Parathyroid adenoma (tissue), 2 donors: ENCODE data around the gene MRC1.

ENCODE experiments used
- H2AFZ ChIP-seq: fragments of 300-600 bp; sonication (generic); one replicate; pipeline ENCODE4 v1.7.0; 2017; ENCODE audit warnings: antibody characterized with exemption, mild to moderate bottlenecking
- H3K27ac ChIP-seq: fragments of 300-600 bp; sonication (generic); one replicate; pipeline ENCODE4 v1.7.0; 2017
- H3K27me3 ChIP-seq: fragments of 300-600 bp; sonication (generic); one replicate; pipeline ENCODE4 v1.7.0; 2017; ENCODE audit warnings: low read length; ENCODE audit not compliant: control insufficient read depth, insufficient read depth
- H3K36me3 ChIP-seq: fragments of 300-600 bp; sonication (generic); one replicate; pipeline ENCODE4 v1.7.0; 2017; ENCODE audit warnings: low read length; ENCODE audit not compliant: control insufficient read depth, insufficient read depth
- H3K4me1 ChIP-seq: fragments of 300-600 bp; sonication (generic); one replicate; pipeline ENCODE4 v1.7.0; 2017; ENCODE audit warnings: control low read depth
- H3K4me2 ChIP-seq: fragments of 300-600 bp; sonication (generic); one replicate; pipeline ENCODE4 v1.7.0; 2017; ENCODE audit warnings: low read length
- H3K4me3 ChIP-seq: fragments of 300-600 bp; sonication (generic); one replicate; pipeline ENCODE4 v1.7.0; 2017; ENCODE audit warnings: low read depth, low read length
- H3K79me2 ChIP-seq: fragments of 300-600 bp; sonication (generic); one replicate; pipeline ENCODE4 v1.7.0; 2017; ENCODE audit warnings: control low read depth
- H3K9ac ChIP-seq: fragments of 300-600 bp; sonication (generic); one replicate; pipeline ENCODE4 v1.7.0; 2017; ENCODE audit warnings: mild to moderate bottlenecking
- H3K9me3 ChIP-seq: fragments of 300-600 bp; sonication (generic); one replicate; pipeline ENCODE4 v1.7.0; 2017; ENCODE audit warnings: low read length; ENCODE audit not compliant: control insufficient read depth
- TF ChIP-seq, protein P1 (sequence below): fragments of 300-600 bp; sonication (generic); IDR thresholded peaks from one replicate; pipeline ENCODE4 v1.7.0; 2017; ENCODE audit warnings: antibody characterized with exemption, mild to moderate bottlenecking
- donor health status: primary hyperparathyroidism.

The MRC1 gene

DNA sequence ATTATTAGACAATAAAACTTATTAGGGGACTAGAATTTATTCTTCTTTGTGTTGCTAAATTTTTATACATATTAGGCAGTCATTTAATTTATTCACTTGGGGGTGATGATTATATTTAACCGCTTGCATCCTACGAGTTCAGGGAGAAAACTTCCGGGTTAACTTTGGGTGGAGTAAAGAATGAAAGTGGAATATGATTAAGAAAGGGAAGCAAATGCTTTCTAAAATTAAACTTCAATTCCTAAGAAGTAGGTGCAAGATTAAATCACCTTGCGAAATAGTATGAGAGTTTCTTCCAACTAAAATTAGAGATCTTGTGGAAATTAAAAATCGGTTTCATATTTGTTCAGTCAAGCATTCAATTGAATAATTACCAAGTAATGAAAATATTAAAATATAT is 33.5 kb downstream of the MRC1 start:
- Histone ChIP-seq H3K36me3 (no peaks in the 10 kb centered on the region), H3K4me2 (no peak overlapping the region), H3K79me2 (no peaks in the 10 kb centered on the region), H3K9ac (no peak overlapping the region), H3K27ac (no peak overlapping the region), H2AFZ (no peak overlapping the region), H3K4me3 (no peak overlapping the region), H3K9me3 (no peaks in the 10 kb centered on the region), H3K27me3 (no peaks in the 10 kb centered on the region), H3K4me1 (no peaks in the 10 kb centered on the region)
- TF ChIP-seq, protein P1, sequence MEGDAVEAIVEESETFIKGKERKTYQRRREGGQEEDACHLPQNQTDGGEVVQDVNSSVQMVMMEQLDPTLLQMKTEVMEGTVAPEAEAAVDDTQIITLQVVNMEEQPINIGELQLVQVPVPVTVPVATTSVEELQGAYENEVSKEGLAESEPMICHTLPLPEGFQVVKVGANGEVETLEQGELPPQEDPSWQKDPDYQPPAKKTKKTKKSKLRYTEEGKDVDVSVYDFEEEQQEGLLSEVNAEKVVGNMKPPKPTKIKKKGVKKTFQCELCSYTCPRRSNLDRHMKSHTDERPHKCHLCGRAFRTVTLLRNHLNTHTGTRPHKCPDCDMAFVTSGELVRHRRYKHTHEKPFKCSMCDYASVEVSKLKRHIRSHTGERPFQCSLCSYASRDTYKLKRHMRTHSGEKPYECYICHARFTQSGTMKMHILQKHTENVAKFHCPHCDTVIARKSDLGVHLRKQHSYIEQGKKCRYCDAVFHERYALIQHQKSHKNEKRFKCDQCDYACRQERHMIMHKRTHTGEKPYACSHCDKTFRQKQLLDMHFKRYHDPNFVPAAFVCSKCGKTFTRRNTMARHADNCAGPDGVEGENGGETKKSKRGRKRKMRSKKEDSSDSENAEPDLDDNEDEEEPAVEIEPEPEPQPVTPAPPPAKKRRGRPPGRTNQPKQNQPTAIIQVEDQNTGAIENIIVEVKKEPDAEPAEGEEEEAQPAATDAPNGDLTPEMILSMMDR = no peak

DNA sequence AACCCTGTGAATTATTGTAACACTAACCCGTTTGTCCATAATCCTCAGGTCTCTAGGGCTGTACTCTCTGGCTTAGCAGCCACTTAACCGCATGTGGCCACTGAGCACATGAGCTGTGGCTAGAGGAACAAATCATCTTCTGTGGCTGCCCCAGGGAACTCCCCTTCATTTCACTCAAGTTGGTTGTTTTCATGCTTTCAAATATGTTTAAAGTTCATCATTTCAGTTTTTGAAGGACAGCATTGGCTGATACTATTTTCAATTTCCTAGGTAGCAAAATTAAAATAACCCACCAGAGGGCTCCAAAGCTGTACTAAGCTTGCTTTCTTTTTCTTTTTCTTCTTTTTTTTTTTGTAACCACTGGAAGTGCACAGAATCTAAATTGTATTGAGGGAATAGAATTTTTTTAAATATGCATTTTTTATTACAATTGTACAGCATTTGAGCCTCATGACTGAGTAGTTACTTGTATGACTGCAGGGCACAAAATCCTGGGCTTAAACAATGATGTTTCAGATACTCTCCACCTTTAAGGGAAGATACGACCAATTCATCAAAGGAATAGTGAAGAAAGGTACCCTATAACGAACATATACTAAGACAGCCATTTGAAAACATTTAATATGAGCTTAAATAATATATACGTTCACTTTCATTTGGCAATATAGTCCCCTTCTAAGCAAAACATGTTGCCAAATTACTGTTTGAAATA is 38.6 kb downstream of the MRC1 start:
- Histone ChIP-seq H3K79me2 (no peaks in the 10 kb centered on the region), H3K4me1 (no peaks in the 10 kb centered on the region), H3K27me3 (no peaks in the 10 kb centered on the region), H3K4me2 (no peak overlapping the region), H2AFZ (no peak overlapping the region), H3K27ac (no peak overlapping the region), H3K4me3 (no peak overlapping the region), H3K9ac (no peak overlapping the region), H3K9me3 (no peaks in the 10 kb centered on the region), H3K36me3 (no peaks in the 10 kb centered on the region)
- TF ChIP-seq, protein P1 = no peak

DNA sequence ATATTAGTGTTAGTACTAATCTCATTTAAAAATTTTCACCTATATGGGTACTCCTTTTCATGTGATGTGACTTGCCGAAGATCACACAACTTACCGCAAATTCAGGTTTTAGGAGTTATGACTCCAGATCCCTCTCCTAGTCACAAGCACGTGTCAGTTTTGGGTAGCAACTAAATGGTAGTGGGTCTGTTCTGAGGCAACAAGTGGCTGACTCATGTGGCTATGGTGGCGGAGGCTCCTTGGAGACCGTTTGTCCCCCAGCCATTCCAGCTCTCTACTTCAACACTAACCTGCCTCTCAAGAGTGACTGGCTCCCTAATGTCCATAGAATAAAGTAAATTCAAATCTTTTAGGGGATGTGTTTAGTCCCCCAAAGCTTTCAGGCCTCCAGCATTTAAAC is 39.5 kb downstream of the MRC1 start:
- Histone ChIP-seq H3K36me3 (no peaks in the 10 kb centered on the region), H3K9me3 (no peaks in the 10 kb centered on the region), H2AFZ (no peak overlapping the region), H3K27ac (no peak overlapping the region), H3K4me2 (no peak overlapping the region), H3K9ac (no peak overlapping the region), H3K4me3 (no peak overlapping the region), H3K79me2 (no peaks in the 10 kb centered on the region), H3K27me3 (no peaks in the 10 kb centered on the region), H3K4me1 (no peaks in the 10 kb centered on the region)
- TF ChIP-seq, protein P1 = no peak

DNA sequence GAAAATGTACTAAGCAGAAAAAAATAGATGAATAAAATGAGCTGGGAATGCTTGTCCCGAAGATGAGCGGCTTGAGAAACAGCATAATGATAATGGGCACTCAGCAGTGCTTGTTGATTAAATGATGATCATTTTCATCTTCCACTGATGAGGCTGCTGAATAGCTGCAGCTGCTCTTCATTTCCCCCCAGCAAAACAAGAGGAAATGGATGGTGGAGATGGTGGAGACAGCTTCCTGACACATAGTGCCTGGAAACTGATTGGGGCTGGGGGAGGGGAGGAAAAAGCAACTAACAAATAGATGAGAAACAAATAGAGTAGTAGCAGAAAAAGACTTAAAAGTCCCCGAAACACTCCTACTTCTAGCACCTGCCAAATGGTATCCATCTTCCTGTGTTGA is 41.4 kb downstream of the MRC1 start:
- Histone ChIP-seq H3K27me3 (no peaks in the 10 kb centered on the region), H3K27ac (no peak overlapping the region), H3K9ac (no peak overlapping the region), H3K9me3 (no peaks in the 10 kb centered on the region), H3K79me2 (no peaks in the 10 kb centered on the region), H3K4me1 (no peaks in the 10 kb centered on the region), H2AFZ (no peak overlapping the region), H3K4me3 (no peak overlapping the region), H3K4me2 (no peak overlapping the region), H3K36me3 (no peaks in the 10 kb centered on the region)
- TF ChIP-seq, protein P1 = no peak

DNA sequence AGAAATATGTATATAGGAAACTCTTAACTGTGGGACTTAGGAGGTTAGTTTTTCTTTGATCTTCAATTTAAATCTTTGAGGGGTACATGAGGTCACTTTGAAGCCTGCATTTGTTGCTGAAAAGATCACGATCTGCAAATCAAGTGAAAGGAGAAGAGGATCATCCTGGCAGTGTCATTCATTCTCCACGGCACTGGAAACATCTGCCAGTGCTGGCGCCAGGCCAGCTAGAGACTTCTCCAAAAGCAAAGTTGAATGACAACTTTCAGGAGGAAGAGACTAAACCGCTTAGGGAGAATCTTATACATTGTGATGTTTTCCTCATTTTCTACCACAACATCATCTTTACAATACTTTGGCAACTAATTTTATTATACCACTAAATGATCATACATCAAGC is 42.5 kb downstream of the MRC1 start:
- TF ChIP-seq, protein P1 = no peak

More for the DNA sequence above, 42.5 kb downstream of the MRC1 start:
- H2AFZ ChIP-seq = no peak overlapping the region
- H3K9ac ChIP-seq = no peak overlapping the region
- no peak overlapping the region for H3K4me2 ChIP-seq
- no peaks in the 10 kb centered on the region for H3K9me3 ChIP-seq
- no peak overlapping the region for H3K4me3 ChIP-seq
- no peaks in the 10 kb centered on the region for H3K36me3 ChIP-seq
- no peaks in the 10 kb centered on the region for H3K79me2 ChIP-seq
- H3K27me3 ChIP-seq = no peaks in the 10 kb centered on the region
- no peaks in the 10 kb centered on the region for H3K4me1 ChIP-seq
- H3K27ac ChIP-seq = no peak overlapping the region
